SK-N-SH (cell line): ENCODE data around the gene MALAT1. TPM values are rescaled to one million over a fixed set of nuclear protein-coding genes. Genes with fewer than 3 reads are reported as not detected.
A peak's percentile ranks its signal among the peaks of the same experiment; 100 is the strongest.

Experiments
- CTCF ChIA-PET: fragments of 300-600, 350-600 bp; formaldehyde crosslinking; extraction: SDS; loops from one replicate; lab custom pipeline; 2021; lab: Yijun Ruan, JAX
- POLR2A ChIA-PET: fragments of 350-600 bp; sonication (Branson Sonifier 250); formaldehyde crosslinking; extraction: SDS; loops from one replicate; lab custom pipeline; 2020; ENCODE audit warnings: antibody characterized with exemption, inconsistent platforms; lab: Yijun Ruan, JAX
- DNase-seq: peaks from one replicate; pipeline ENCODE4 v3.0.0; 2012
- H2AFZ ChIP-seq: fragments of 200-600 bp; sonication (generic); 2 replicates; pipeline ENCODE4 v1.8.1; 2016; ENCODE audit warnings: antibody characterized with exemption, mild to moderate bottlenecking, low read depth
- H3F3A ChIP-seq: fragments of 200-600 bp; sonication (generic); replicated peaks from 2 replicates; pipeline ENCODE3; 2016; ENCODE audit warnings: antibody characterized with exemption, mild to moderate bottlenecking; ENCODE audit not compliant: insufficient read depth
- H3K27ac ChIP-seq, 2 experiments: fragments of 200-500 bp in 1 of 2; fragments of 200-600 bp in 1 of 2; sonication (Bioruptor generic) in 1 of 2; sonication (generic), shearing (Covaris generic) in 1 of 2; 2 replicates each; pipeline versions ENCODE4 v1.5.1 to v1.6.1; 2014 to 2016; ENCODE audit warnings: low read depth in 2 of 2, inconsistent platforms in 1 of 2, low read length in 1 of 2, mild to moderate bottlenecking in 1 of 2, mixed read lengths in 1 of 2
- H3K27me3 ChIP-seq: fragments of 200-600 bp; sonication (generic), shearing (Covaris generic); 2 replicates; pipeline ENCODE4 v1.6.1; 2016; ENCODE audit warnings: mixed run types; ENCODE audit not compliant: insufficient read depth
- H3K36me3 ChIP-seq, 2 experiments: fragments of 200-500 bp in 1 of 2; fragments of 200-600 bp in 1 of 2; sonication (Bioruptor generic) in 1 of 2; sonication (generic) in 1 of 2; replicated peaks in 1 of 2; 2 replicates each; pipeline versions ENCODE3 to v1.5.1; 2014 to 2016; ENCODE audit warnings: low read length in 1 of 2, mild to moderate bottlenecking in 1 of 2; ENCODE audit not compliant: insufficient read depth in 2 of 2, control insufficient read depth in 1 of 2
- H3K4me1 ChIP-seq, 2 experiments: fragments of 200-500 bp in 1 of 2; fragments of 200-600 bp in 1 of 2; sonication (Bioruptor generic) in 1 of 2; sonication (generic), shearing (Covaris generic) in 1 of 2; 2 replicates each; pipeline versions ENCODE4 v1.5.1 to v1.6.1; 2014 to 2016; ENCODE audit warnings: low read depth in 1 of 2, low read length in 1 of 2, mixed run types in 1 of 2; ENCODE audit not compliant: insufficient read depth in 2 of 2, control insufficient read depth in 1 of 2
- H3K4me2 ChIP-seq: fragments of 200-600 bp; sonication (generic), shearing (Covaris generic); 2 replicates; pipeline ENCODE4 v1.6.1; 2017; ENCODE audit warnings: mixed run types
- H3K4me3 ChIP-seq, 2 experiments: fragments of 200-500 bp in 1 of 2; fragments of 200-600 bp in 1 of 2; sonication (Bioruptor generic) in 1 of 2; sonication (generic), shearing (Covaris generic) in 1 of 2; 2 replicates each; pipeline versions ENCODE4 v1.5.1 to v1.8.1; 2014 to 2016; ENCODE audit warnings: low read depth in 2 of 2, inconsistent platforms in 1 of 2, low read length in 1 of 2, mild to moderate bottlenecking in 1 of 2, mixed read lengths in 1 of 2, moderate library complexity in 1 of 2
- H3K79me2 ChIP-seq: fragments of 200-600 bp; sonication (generic); 2 replicates; pipeline ENCODE4 v1.8.1; 2017; ENCODE audit warnings: mild to moderate bottlenecking; ENCODE audit not compliant: insufficient read depth
- H3K9ac ChIP-seq: fragments of 200-600 bp; sonication (generic); 2 replicates; pipeline ENCODE4 v1.6.1; 2017; ENCODE audit warnings: mixed run types
- H3K9me2 ChIP-seq: fragments of 200-600 bp; sonication (generic); 2 replicates; pipeline ENCODE4 v1.6.1; 2017; ENCODE audit warnings: mixed run types
- H3K9me3 ChIP-seq: fragments of 200-600 bp; sonication (generic); 2 replicates; pipeline ENCODE4 v1.6.1; 2017; ENCODE audit warnings: mixed run types, mild to moderate bottlenecking, moderate library complexity
- H4K20me1 ChIP-seq: fragments of 200-600 bp; sonication (generic); 2 replicates; pipeline ENCODE4 v1.6.1; 2017; ENCODE audit warnings: mild to moderate bottlenecking, mixed run types; ENCODE audit not compliant: insufficient read depth
- CHD2 ChIP-seq: fragments of 150-350 bp; IDR thresholded peaks from 2 replicates; pipeline ENCODE4 v1.6.1; 2018; ENCODE audit warnings: low read length; ENCODE audit not compliant: partially characterized antibody
- ELF1 ChIP-seq: IDR thresholded peaks from 2 replicates; pipeline ENCODE4 v1.4.0; 2012
- EP300 ChIP-seq, 2 experiments: IDR thresholded peaks; 2 replicates each; pipeline versions ENCODE4 v1.4.0 to v1.6.1; 2012; ENCODE audit warnings: borderline replicate concordance in 1 of 2, low read depth in 1 of 2, low read length in 1 of 2
- FOSL2 ChIP-seq: IDR thresholded peaks from 2 replicates; pipeline ENCODE4 v1.4.0; 2012; ENCODE audit warnings: low read depth, mild to moderate bottlenecking, moderate library complexity, borderline replicate concordance
- FOXJ3 ChIP-seq: sonication (generic); formaldehyde crosslinking; IDR thresholded peaks from 2 replicates; pipeline ENCODE4 v1.5.1; 2020; ENCODE audit warnings: mild to moderate bottlenecking, missing genetic modification reagents
- JUND ChIP-seq: IDR thresholded peaks from 2 replicates; pipeline ENCODE4 v1.4.0; 2012
- MEF2A ChIP-seq: IDR thresholded peaks from 2 replicates; pipeline ENCODE4 v1.4.0; 2012; ENCODE audit warnings: low read depth, borderline replicate concordance
- MXI1 ChIP-seq: IDR thresholded peaks from 2 replicates; pipeline ENCODE4 v1.6.1; 2012; ENCODE audit warnings: mild to moderate bottlenecking, low read depth, low read length, improper control_type of control experiment
- NFIC ChIP-seq: IDR thresholded peaks from 2 replicates; pipeline ENCODE4 v1.4.0; 2012; ENCODE audit warnings: borderline replicate concordance
- POLR2AphosphoS5 ChIP-seq: IDR thresholded peaks from 2 replicates; pipeline ENCODE4 v1.6.1; 2012; ENCODE audit warnings: low read depth, low read length
- RAD21 ChIP-seq: IDR thresholded peaks from 2 replicates; pipeline ENCODE4 v1.6.1; 2012; ENCODE audit warnings: mild to moderate bottlenecking, low read length
- RCOR1 ChIP-seq: fragments of 150-350 bp; IDR thresholded peaks from 2 replicates; pipeline ENCODE4 v1.6.1; 2017; ENCODE audit warnings: antibody characterized with exemption, low read length
- RFX5 ChIP-seq: IDR thresholded peaks from 2 replicates; pipeline ENCODE4 v1.6.1; 2012; ENCODE audit warnings: mild to moderate bottlenecking, improper control_type of control experiment, low read length
- SIN3A ChIP-seq: IDR thresholded peaks from 2 replicates; pipeline ENCODE4 v1.6.1; 2012; ENCODE audit warnings: low read depth, mild to moderate bottlenecking, low read length, moderate library complexity, borderline replicate concordance
- SMC3 ChIP-seq: IDR thresholded peaks from 2 replicates; pipeline ENCODE4 v1.6.1; 2012; ENCODE audit warnings: low read depth, low read length, improper control_type of control experiment
- TCF12 ChIP-seq: IDR thresholded peaks from 2 replicates; pipeline ENCODE4 v1.4.0; 2012
- WGBS: methylation state at CpG from one replicate; pipeline ENCODE4 v1.1.6; 2017; ENCODE audit warnings: low lambda C conversion rate; 5-methylcytosine and 5-hydroxymethylcytosine counted together
- polyA plus RNA-seq, 3 experiments: library from polyadenylated mRNA; depleted of rRNA; stranded (reverse); fragments of >200 nt; gene quantifications; 2 replicates each; pipeline ENCODE4 v1.2.3, GENCODE V29; 2012
- TF ChIP-seq, protein P1 (sequence below): fragments of 150-350 bp; IDR thresholded peaks from 2 replicates; pipeline ENCODE4 v1.6.1; 2016; ENCODE audit warnings: mild to moderate bottlenecking, low read depth, low read length
- TF ChIP-seq, protein P2 (sequence below): fragments of 200-600 bp; sonication (generic); IDR thresholded peaks from 2 replicates; pipeline ENCODE4 v1.6.1; 2017; ENCODE audit warnings: antibody characterized with exemption, mild to moderate bottlenecking, moderate library complexity
- TF ChIP-seq, protein P3 (sequence below): IDR thresholded peaks from 2 replicates; pipeline ENCODE4 v1.4.0; 2012; ENCODE audit warnings: low read depth
- TF ChIP-seq, protein P4 (sequence below): IDR thresholded peaks from 2 replicates; pipeline ENCODE4 v1.4.0; 2012; ENCODE audit warnings: low read depth, borderline replicate concordance

MALAT1 gene
- polyA plus RNA-seq, 1 of the 3 experiments (the other 2 are of a cell fraction), result 285 TPM

GRCh38 chr11:65554057-65554818 is 55.4 kb downstream of the MALAT1 start:
- Histone ChIP-seq H3K9me3 (no peaks in the 10 kb centered on the region), H3K9ac (no peak overlapping the region), H3K79me2 (peaks cover 53% of the 10 kb centered on the region), H3K27me3 (no peaks in the 10 kb centered on the region), H3K4me2 (0 out of 2 replicates have a peak overlapping the region, but pooled peaks have one; percentile 93), H3F3A (peaks cover 14% of the 10 kb centered on the region), H4K20me1 (peaks cover 21% of the 10 kb centered on the region), H2AFZ (no peak overlapping the region), H3K4me3 (no peak overlapping the region), H3K9me2 (no peaks in the 10 kb centered on the region), H3K36me3 (peaks cover 22 to 31% of the 10 kb centered on the region in 2 experiments), H3K27ac (no peak overlapping the region), H3K4me1 (peaks cover 24 to 41% of the 10 kb centered on the region in 2 experiments; a peak in 3 of 4 replicates)
- ChIA-PET CTCF (interaction anchor here (1.6 to 6.4 kb wide), 3 partner anchors 12 to 18 kb away, joined by 10 to 88 read pairs (median 53); partner anchors contain the start of gene FAM89B), POLR2A (no interaction called here)
- no peak for DNase-seq
- WGBS, result 94% methylated on average over 9 of the region's 27 CpGs
- TF ChIP-seq, protein P1, sequence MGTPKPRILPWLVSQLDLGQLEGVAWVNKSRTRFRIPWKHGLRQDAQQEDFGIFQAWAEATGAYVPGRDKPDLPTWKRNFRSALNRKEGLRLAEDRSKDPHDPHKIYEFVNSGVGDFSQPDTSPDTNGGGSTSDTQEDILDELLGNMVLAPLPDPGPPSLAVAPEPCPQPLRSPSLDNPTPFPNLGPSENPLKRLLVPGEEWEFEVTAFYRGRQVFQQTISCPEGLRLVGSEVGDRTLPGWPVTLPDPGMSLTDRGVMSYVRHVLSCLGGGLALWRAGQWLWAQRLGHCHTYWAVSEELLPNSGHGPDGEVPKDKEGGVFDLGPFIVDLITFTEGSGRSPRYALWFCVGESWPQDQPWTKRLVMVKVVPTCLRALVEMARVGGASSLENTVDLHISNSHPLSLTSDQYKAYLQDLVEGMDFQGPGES, result no peak
- TF ChIP-seq TCF12 (no peak), NFIC (no peak)

GRCh38 chr11:65554842-65555430 is 56.1 kb downstream of the MALAT1 start:
- CTCF ChIA-PET, result interaction anchor here (1.6 to 3.5 kb wide), 2 partner anchors 12 to 18 kb away, joined by 10 to 53 read pairs; partner anchors contain the start of gene FAM89B
- Histone ChIP-seq H3K9me3 (no peaks in the 10 kb centered on the region), H3K4me2 (peak overlapping the region; percentile 93), H2AFZ (no peak overlapping the region), H3K4me1 (peaks cover 31 to 48% of the 10 kb centered on the region in 2 experiments), H3F3A (peaks cover 21% of the 10 kb centered on the region), H3K27ac (peak overlapping the region; percentile 4 to 97; a peak in 3 of 4 replicates), H3K27me3 (no peaks in the 10 kb centered on the region), H4K20me1 (peaks cover 21% of the 10 kb centered on the region), H3K79me2 (peaks cover 53% of the 10 kb centered on the region), H3K9ac (peak overlapping the region; percentile 4; the same call in 1 of the 2 replicates), H3K4me3 (no peak overlapping the region), H3K36me3 (peaks cover 18 to 27% of the 10 kb centered on the region in 2 experiments), H3K9me2 (no peaks in the 10 kb centered on the region)
- POLR2A ChIA-PET, result interaction anchor here (1.0 kb wide), 1 partner anchor 18 kb away, joined by 3 read pairs; the partner anchor contains the start of gene FAM89B
- WGBS, result 93% methylated on average over 4 of the region's 4 CpGs
- TF ChIP-seq ELF1 (no peak), RFX5 (no peak), FOXJ3 (CRISPR knock-in tag) (no peak), SIN3A (no peak), MXI1 (no peak), EP300 (IDR thresholded peaks at IDR 0.05; ENCODE audit: borderline replicate concordance in 1 of 2, low read depth in 1 of 2, low read length in 1 of 2) (no peak), SMC3 (no peak), POLR2AphosphoS5 (no peak), MEF2A (no peak), JUND (no peak), RAD21 (no peak), FOSL2 (no peak), RCOR1 (no peak), NFIC (no peak), CHD2 (no peak)
- TF ChIP-seq, protein P2, sequence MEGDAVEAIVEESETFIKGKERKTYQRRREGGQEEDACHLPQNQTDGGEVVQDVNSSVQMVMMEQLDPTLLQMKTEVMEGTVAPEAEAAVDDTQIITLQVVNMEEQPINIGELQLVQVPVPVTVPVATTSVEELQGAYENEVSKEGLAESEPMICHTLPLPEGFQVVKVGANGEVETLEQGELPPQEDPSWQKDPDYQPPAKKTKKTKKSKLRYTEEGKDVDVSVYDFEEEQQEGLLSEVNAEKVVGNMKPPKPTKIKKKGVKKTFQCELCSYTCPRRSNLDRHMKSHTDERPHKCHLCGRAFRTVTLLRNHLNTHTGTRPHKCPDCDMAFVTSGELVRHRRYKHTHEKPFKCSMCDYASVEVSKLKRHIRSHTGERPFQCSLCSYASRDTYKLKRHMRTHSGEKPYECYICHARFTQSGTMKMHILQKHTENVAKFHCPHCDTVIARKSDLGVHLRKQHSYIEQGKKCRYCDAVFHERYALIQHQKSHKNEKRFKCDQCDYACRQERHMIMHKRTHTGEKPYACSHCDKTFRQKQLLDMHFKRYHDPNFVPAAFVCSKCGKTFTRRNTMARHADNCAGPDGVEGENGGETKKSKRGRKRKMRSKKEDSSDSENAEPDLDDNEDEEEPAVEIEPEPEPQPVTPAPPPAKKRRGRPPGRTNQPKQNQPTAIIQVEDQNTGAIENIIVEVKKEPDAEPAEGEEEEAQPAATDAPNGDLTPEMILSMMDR, result no peak
- TF ChIP-seq, protein P1, result no peak
- TF ChIP-seq, protein P3, sequence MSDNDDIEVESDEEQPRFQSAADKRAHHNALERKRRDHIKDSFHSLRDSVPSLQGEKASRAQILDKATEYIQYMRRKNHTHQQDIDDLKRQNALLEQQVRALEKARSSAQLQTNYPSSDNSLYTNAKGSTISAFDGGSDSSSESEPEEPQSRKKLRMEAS, result no peak
- TF ChIP-seq, protein P4, sequence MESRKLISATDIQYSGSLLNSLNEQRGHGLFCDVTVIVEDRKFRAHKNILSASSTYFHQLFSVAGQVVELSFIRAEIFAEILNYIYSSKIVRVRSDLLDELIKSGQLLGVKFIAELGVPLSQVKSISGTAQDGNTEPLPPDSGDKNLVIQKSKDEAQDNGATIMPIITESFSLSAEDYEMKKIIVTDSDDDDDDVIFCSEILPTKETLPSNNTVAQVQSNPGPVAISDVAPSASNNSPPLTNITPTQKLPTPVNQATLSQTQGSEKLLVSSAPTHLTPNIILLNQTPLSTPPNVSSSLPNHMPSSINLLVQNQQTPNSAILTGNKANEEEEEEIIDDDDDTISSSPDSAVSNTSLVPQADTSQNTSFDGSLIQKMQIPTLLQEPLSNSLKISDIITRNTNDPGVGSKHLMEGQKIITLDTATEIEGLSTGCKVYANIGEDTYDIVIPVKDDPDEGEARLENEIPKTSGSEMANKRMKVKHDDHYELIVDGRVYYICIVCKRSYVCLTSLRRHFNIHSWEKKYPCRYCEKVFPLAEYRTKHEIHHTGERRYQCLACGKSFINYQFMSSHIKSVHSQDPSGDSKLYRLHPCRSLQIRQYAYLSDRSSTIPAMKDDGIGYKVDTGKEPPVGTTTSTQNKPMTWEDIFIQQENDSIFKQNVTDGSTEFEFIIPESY, result no peak
- DNase-seq, result no peak
